Hepatocyte (in vitro differentiated cells): ENCODE data around the gene CABP4. TPM values are rescaled to one million over a fixed set of nuclear protein-coding genes. Genes with fewer than 3 reads are reported as not detected.

Source experiments
- DNase-seq: peaks from one replicate; pipeline ENCODE4 v3.0.0-alpha.2; 2016; ENCODE audit warnings: low spot score
- H2AFZ ChIP-seq: fragments of 200-600 bp; sonication (generic); 2 replicates; pipeline ENCODE4 v1.6.0; 2016; ENCODE audit warnings: antibody characterized with exemption, mild to moderate bottlenecking
- H3K27ac ChIP-seq: fragments of 200-600 bp; sonication (generic); 2 replicates; pipeline ENCODE4 v1.5.1; 2016; ENCODE audit warnings: mild to moderate bottlenecking
- H3K27me3 ChIP-seq: fragments of 200-600 bp; sonication (generic); 2 replicates; pipeline ENCODE4 v1.6.1; 2016
- H3K36me3 ChIP-seq: fragments of 200-600 bp; sonication (generic); replicated peaks from 2 replicates; pipeline ENCODE4 v1.5.1; 2016; ENCODE audit warnings: low read depth; ENCODE audit not compliant: insufficient read depth
- H3K4me1 ChIP-seq: fragments of 200-600 bp; sonication (generic); 2 replicates; pipeline ENCODE4 v1.5.1; 2016; ENCODE audit warnings: mild to moderate bottlenecking, moderate library complexity; ENCODE audit not compliant: insufficient read depth
- H3K4me2 ChIP-seq: fragments of 200-600 bp; sonication (generic); 2 replicates; pipeline ENCODE4 v1.6.0; 2016
- H3K4me3 ChIP-seq: fragments of 200-600 bp; sonication (generic); 2 replicates; pipeline ENCODE4 v1.5.1; 2016; ENCODE audit warnings: mild to moderate bottlenecking
- H3K79me2 ChIP-seq: fragments of 200-600 bp; sonication (generic); 2 replicates; pipeline ENCODE4 v1.6.0; 2017; ENCODE audit warnings: mild to moderate bottlenecking
- H3K9me2 ChIP-seq: fragments of 200-600 bp; sonication (generic); replicated peaks from 2 replicates; pipeline ENCODE4 v1.6.0; 2017; ENCODE audit warnings: mild to moderate bottlenecking; ENCODE audit not compliant: insufficient read depth
- H3K9me3 ChIP-seq: fragments of 200-600 bp; sonication (generic); 2 replicates; pipeline ENCODE4 v1.5.1; 2016; ENCODE audit warnings: low read depth, mild to moderate bottlenecking
- H4K20me1 ChIP-seq: fragments of 200-600 bp; sonication (generic); 2 replicates; pipeline ENCODE4 v1.6.0; 2016; ENCODE audit warnings: mild to moderate bottlenecking; ENCODE audit not compliant: insufficient read depth, poor library complexity, severe bottlenecking
- CTCF ChIP-seq: fragments of 200-600 bp; sonication (generic); IDR thresholded peaks from 2 replicates; pipeline ENCODE4 v1.5.1; 2016; ENCODE audit warnings: antibody characterized with exemption, mild to moderate bottlenecking; ENCODE audit not compliant: poor library complexity
- EZH2 ChIP-seq: fragments of 200-600 bp; sonication (generic); IDR thresholded peaks from 2 replicates; pipeline ENCODE4 v1.6.1; 2016; ENCODE audit warnings: antibody characterized with exemption, mild to moderate bottlenecking, borderline replicate concordance
- EZH2phosphoT487 ChIP-seq: fragments of 200-600 bp; sonication (generic); IDR thresholded peaks from one replicate; pipeline ENCODE4 v1.6.1; 2018; ENCODE audit warnings: antibody characterized with exemption, mild to moderate bottlenecking, low read depth, moderate library complexity; ENCODE audit not compliant: unreplicated experiment, severe bottlenecking
- WGBS: methylation state at CpG from one replicate; pipeline ENCODE4 v1.1.6; 2016; ENCODE audit warnings: low lambda C conversion rate; ENCODE audit errors: missing lambda C conversion rate; 5-methylcytosine and 5-hydroxymethylcytosine counted together
- polyA plus RNA-seq: library from polyadenylated mRNA; unstranded; fragments of >200 nt; fragmentation: Nextera tagmentation; extraction: Ambion mirVana; gene quantifications from 2 replicates; pipeline ENCODE4 v1.2.1, GENCODE V29; 2016
- total RNA-seq: library from RNA; depleted of rRNA; stranded (reverse); fragments of >200 nt; gene quantifications from 2 replicates; pipeline ENCODE4 v1.2.3, GENCODE V29; 2014

Gene CABP4
- total and polyA plus RNA-seq, 2 experiments from 2014 or later: not detected

DNA sequence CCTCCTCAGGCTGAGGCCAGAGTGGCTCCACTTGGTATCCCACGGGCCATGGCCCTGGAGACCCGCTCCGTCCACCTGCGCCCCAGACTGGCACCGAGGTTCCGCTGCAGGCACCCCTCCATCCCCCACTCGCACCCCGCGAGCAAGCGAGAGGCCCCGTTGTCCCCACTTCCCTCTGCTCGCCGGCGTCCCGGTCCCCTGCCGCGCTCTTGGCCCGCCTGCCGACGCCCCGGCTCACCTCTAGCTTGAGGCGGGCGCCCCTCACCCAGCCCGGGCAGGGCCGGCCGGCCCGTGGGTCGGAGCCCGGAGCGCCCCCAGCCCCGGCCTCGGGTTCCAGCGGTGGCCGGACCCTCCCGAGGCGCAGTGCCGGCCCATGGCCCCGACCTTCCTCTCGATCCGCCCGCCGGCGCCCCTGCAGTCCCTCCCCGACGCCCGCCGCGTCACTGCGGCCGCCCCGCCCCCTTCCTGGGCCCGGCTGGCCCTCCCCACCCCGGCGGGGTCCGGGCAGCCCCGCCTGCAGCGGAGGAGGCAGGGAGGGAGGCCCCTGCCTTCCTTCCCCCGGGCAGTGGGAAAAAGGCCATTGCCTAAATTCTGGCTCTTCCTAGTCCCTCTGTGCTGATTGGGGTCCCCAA lies 49.9 kb downstream of the CABP4 start, which contains the start of gene PITPNM1:
TSS of gene PITPNM1 (minus strand) at position 414 of the 632 bp plus-strand sequence. CDS start 1,183 bp downstream, outside the sequence.
- no peaks in the 10 kb centered on the region for H3K9me3 ChIP-seq
- H3K4me2 ChIP-seq: peak within 1 kb of the TSS; percentile 97
- H3K27me3 ChIP-seq: no peaks in the 10 kb centered on the region
- no peaks in the 10 kb centered on the region for H3K36me3 ChIP-seq
- no peaks in the 10 kb centered on the region for H3K9me2 ChIP-seq
- H2AFZ ChIP-seq: peak within 1 kb of the TSS; percentile 37
- peaks cover 9% of the 10 kb centered on the region for H4K20me1 ChIP-seq
- peak within 1 kb of the TSS; percentile 76 for H3K4me3 ChIP-seq
- no peak for TF ChIP-seq EZH2phosphoT487
- no peak for TF ChIP-seq EZH2
- TF ChIP-seq CTCF: no peak
- peak; percentile 86 for DNase-seq
- H3K4me1 ChIP-seq: peaks cover 22% of the 10 kb centered on the region
- H3K27ac ChIP-seq: peak within 1 kb of the TSS; percentile 98
- peaks cover 22% of the 10 kb centered on the region for H3K79me2 ChIP-seq
- WGBS: 2% methylated on average over 28 of the region's 58 CpGs

GRCh38 chr11:67505605-67506396 lies 50.6 kb downstream of the CABP4 start:
- Histone ChIP-seq H3K4me2 (peak overlapping the region; percentile 97), H3K9me3 (no peaks in the 10 kb centered on the region), H3K9me2 (no peaks in the 10 kb centered on the region), H2AFZ (no peak overlapping the region), H3K4me1 (peaks cover 22% of the 10 kb centered on the region), H3K79me2 (peaks cover 22% of the 10 kb centered on the region), H3K27me3 (no peaks in the 10 kb centered on the region), H3K27ac (peak overlapping the region; percentile 98), H3K36me3 (no peaks in the 10 kb centered on the region), H3K4me3 (peak overlapping the region; percentile 76), H4K20me1 (peaks cover 9% of the 10 kb centered on the region)
- peak; percentile 94 for DNase-seq
- no peak for TF ChIP-seq EZH2
- TF ChIP-seq EZH2phosphoT487: no peak
- peak; percentile 92 for TF ChIP-seq CTCF
- 49% methylated on average over 17 of the region's 17 CpGs for WGBS

- Histone ChIP-seq H3K4me3 (no peak overlapping the region), H3K36me3 (no peaks in the 10 kb centered on the region), H4K20me1 (peaks cover 9% of the 10 kb centered on the region), H3K27ac (peak overlapping the region; percentile 98), H3K79me2 (peaks cover 22% of the 10 kb centered on the region), H3K4me1 (peaks cover 22% of the 10 kb centered on the region), H3K27me3 (no peaks in the 10 kb centered on the region), H3K9me2 (no peaks in the 10 kb centered on the region), H3K4me2 (peak overlapping the region; percentile 97), H3K9me3 (no peaks in the 10 kb centered on the region), H2AFZ (no peak overlapping the region)
- TF ChIP-seq EZH2phosphoT487 (no peak), EZH2 (no peak), CTCF (peak; percentile 1)
- 95% methylated on average over 14 of the region's 16 CpGs for WGBS
- DNase-seq: no peak
Observed at GRCh38 chr11:67506426-67507051, 51.4 kb downstream of the CABP4 start.
